RWPE1 (cell line): ENCODE results near the gene RAB3IP.
"Not testable (repeated sequence)": the region's sequence is repeated elsewhere in the genome, so short reads cannot be mapped to it uniquely, and the experiment has no call there.

ENCODE experiments used
- CTCF ChIA-PET: fragments of 350-600 bp; sonication (Branson Sonifier 250); formaldehyde crosslinking; extraction: SDS; loops from one replicate; lab custom pipeline; 2021; lab: Yijun Ruan, JAX
- POLR2A ChIA-PET: fragments of 400-600 bp; formaldehyde crosslinking; extraction: SDS; loops from one replicate; lab custom pipeline; 2020; ENCODE audit warnings: antibody characterized with exemption; ENCODE audit not compliant: low non-redundant PET; lab: Yijun Ruan, JAX
- DNase-seq: peaks from one replicate; pipeline ENCODE4 v3.0.0; 2012; ENCODE audit warnings: low spot score
- H3K27ac ChIP-seq: fragments of 450-650 bp; 2 replicates; pipeline ENCODE4 v1.5.1; 2017
- TF ChIP-seq, protein P1 (sequence below): fragments of 450-650 bp; conservative IDR thresholded peaks from 2 replicates; pipeline ENCODE4 v1.5.1; 2017; ENCODE audit warnings: low read depth, mild to moderate bottlenecking

Gene RAB3IP

DNA sequence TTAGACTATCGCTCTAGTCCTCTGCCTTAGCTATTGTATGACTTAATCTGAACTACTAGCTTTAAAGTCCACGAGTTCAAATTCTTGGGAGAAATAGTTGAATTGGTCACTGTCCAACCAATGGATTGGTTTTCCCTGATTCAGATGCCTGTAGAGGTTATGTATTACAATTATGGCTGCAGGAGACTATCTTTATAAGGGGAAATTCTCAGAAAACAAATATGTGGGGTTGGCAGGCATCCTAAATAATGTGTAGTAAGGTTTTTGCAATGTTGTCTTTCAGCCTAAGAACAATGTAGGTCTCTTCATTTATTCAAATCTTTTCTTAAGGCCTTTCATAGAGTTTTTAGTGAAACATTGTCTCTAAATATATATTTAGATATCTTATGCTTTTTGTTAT, 113.3 kb downstream of the RAB3IP start:
- DNase-seq, result no peak
- ChIA-PET CTCF (interaction anchor here (1.0 kb wide), 1 partner anchor 17 kb away, joined by 3 read pairs; no protein-coding TSS in a partner anchor), POLR2A (no interaction called here)
- TF ChIP-seq, protein P1, sequence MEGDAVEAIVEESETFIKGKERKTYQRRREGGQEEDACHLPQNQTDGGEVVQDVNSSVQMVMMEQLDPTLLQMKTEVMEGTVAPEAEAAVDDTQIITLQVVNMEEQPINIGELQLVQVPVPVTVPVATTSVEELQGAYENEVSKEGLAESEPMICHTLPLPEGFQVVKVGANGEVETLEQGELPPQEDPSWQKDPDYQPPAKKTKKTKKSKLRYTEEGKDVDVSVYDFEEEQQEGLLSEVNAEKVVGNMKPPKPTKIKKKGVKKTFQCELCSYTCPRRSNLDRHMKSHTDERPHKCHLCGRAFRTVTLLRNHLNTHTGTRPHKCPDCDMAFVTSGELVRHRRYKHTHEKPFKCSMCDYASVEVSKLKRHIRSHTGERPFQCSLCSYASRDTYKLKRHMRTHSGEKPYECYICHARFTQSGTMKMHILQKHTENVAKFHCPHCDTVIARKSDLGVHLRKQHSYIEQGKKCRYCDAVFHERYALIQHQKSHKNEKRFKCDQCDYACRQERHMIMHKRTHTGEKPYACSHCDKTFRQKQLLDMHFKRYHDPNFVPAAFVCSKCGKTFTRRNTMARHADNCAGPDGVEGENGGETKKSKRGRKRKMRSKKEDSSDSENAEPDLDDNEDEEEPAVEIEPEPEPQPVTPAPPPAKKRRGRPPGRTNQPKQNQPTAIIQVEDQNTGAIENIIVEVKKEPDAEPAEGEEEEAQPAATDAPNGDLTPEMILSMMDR, result no peak
- no peak overlapping the region for H3K27ac ChIP-seq

DNA sequence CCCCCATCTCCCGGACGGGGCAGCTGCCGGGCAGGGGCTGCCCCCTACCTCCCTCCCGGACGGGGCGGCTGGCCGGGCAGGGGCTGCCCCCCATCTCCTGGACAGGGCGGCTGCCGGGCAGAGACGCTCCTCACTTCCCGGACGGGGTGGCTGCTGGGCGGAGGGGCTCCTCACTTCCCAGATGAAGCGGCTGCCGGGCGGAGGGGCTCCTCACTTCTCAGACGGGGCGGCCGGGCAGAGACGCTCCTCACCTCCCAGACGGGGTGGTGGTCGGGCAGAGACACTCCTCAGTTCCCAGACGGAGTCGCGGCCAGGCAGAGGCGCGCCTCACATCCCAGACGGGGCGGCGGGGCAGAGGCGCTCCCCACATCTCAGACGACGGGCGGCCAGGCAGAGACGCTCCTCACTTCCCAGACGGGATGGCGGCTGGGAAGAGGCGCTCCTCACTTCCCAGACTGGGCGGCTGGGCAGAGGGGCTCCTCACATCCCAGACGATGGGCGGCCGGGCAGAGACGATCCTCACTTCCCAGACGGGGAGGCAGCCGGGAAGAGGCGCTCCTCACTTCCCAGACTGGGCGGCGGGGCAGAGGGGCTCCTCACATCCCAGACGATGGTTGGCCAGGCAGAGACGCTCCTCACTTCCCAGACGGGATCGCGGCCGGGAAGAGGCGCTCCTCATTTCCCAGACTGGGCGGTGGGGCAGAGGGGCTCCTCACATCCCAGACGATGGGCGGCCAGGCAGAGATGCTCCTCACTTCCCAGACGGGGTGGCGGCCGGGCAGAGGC, 114.7 kb downstream of the RAB3IP start:
- H3K27ac ChIP-seq, CTCF ChIA-PET, POLR2A ChIA-PET, DNase-seq: not testable (repeated sequence)

DNA sequence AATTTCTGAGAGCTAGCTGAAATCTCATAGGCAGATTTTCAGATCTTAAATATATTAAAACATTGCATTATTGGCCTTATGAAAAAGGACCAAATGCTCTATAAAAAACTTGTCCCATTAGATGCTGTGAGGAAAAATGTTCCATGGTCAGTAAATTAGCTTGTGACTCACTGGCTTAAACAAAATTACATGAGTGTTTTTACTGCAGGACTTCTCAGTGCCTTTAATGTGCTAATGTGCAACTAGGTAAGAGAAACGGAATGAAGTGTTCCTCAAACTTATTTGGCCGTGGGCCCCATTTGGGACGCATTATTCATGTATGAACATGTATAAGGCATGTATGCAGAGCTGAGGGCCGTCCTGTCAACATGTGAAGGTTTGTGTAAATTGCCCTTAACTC, 128.0 kb downstream of the RAB3IP start:
- TF ChIP-seq, protein P1, result no peak
- H3K27ac ChIP-seq, result no peak overlapping the region
- no peak for DNase-seq
- CTCF ChIA-PET, result interaction anchor here (0.6 kb wide), 1 partner anchor 18 kb away, joined by 3 read pairs; no protein-coding TSS in a partner anchor
- POLR2A ChIA-PET, result no interaction called here

DNA sequence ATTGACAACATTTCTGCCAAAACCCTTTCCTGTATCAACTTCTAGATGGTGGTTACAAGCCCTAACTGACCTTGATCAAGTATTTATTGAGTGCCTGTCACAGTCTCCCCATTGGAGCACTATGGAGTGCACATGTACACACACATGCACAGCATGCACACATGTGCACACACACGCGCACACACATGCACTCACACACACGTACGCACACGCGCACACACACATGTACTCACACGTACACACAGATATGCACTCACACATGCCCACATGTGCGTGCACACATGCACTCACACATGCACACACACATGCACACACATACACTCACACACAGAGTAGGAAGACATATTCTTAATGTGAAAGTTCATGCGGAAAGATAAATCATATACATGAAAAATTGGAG, 130.0 kb downstream of the RAB3IP start:
- no peak overlapping the region for H3K27ac ChIP-seq
- POLR2A ChIA-PET, result no interaction called here
- DNase-seq, result no peak
- CTCF ChIA-PET, result no interaction called here
- TF ChIP-seq, protein P1, result no peak

DNA sequence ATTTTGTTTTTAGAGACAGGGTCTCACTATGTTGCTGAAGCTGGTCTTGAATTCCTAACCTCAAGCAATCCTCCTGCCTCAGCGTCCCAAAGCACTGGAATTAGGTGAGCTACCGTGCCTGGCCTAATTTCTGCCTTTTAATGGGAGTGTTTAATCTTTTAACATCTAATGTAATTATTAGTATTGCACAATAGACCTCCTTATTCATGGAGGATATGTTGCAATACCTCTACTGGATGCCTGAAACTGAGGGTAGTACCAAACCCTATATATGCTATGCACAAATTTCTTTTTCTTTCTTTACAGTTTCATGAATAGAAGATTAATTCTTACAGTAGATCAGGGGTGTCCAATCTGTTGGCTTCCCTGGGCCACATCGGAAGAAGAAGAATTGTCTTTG, 134.1 kb downstream of the RAB3IP start:
- DNase-seq, result peak; percentile 29
- TF ChIP-seq, protein P1, result no peak
- H3K27ac ChIP-seq, result peak overlapping the region; percentile 66
- POLR2A ChIA-PET, result no interaction called here
- CTCF ChIA-PET, result interaction anchor here (0.6 kb wide), 1 partner anchor 846 kb away, joined by 3 read pairs; no protein-coding TSS in a partner anchor
